CD14-positive monocyte (primary cell): ENCODE data around the gene RMDN3. TPM values are rescaled to one million over a fixed set of nuclear protein-coding genes. Genes with fewer than 3 reads are reported as not detected.

Source experiments
- DNase-seq, 3 donors: peaks; one replicate each; pipeline ENCODE4 v3.0.0-alpha.2; 2011 to 2022
- H2AFZ ChIP-seq: 2 replicates; pipeline ENCODE4 v1.6.0; 2012; ENCODE audit warnings: mild to moderate bottlenecking, low read depth, low read length, inconsistent platforms; ENCODE audit not compliant: insufficient read depth, poor library complexity, severe bottlenecking
- H3K27ac ChIP-seq, 2 donors: 1 replicate in 1 of 2; 2 replicates in 1 of 2; pipeline ENCODE4 v1.5.1; 2012 to 2013; ENCODE audit warnings: low read length in 2 of 2, control low read depth in 1 of 2, inconsistent platforms in 1 of 2, low read depth in 1 of 2, mild to moderate bottlenecking in 1 of 2
- H3K27me3 ChIP-seq, 2 donors: one replicate each; pipeline versions ENCODE4 v1.6.0 to v1.6.1; 2011 to 2013; ENCODE audit warnings: low read length in 2 of 2; ENCODE audit not compliant: control insufficient read depth in 2 of 2, insufficient read depth in 2 of 2
- H3K36me3 ChIP-seq, 2 donors: replicated peaks in 1 of 2; 1 replicate in 1 of 2; 2 replicates in 1 of 2; pipeline versions ENCODE4 v1.5.1 to v1.6.1; 2012 to 2013; ENCODE audit warnings: low read length in 2 of 2, control low read depth in 1 of 2, inconsistent platforms in 1 of 2, mild to moderate bottlenecking in 1 of 2; ENCODE audit not compliant: insufficient read depth in 2 of 2, control insufficient read depth in 1 of 2
- H3K4me1 ChIP-seq, 2 donors: 1 replicate in 1 of 2; 2 replicates in 1 of 2; pipeline versions ENCODE4 v1.5.1 to v1.6.1; 2012 to 2013; ENCODE audit warnings: low read length in 2 of 2, control low read depth in 1 of 2, inconsistent platforms in 1 of 2, mild to moderate bottlenecking in 1 of 2, moderate library complexity in 1 of 2; ENCODE audit not compliant: insufficient read depth in 2 of 2, control insufficient read depth in 1 of 2
- H3K4me2 ChIP-seq: replicated peaks from 2 replicates; pipeline ENCODE3; 2012; ENCODE audit warnings: low read length, moderate library complexity, mild to moderate bottlenecking; ENCODE audit not compliant: poor library complexity, severe bottlenecking; ENCODE audit errors: extremely low read depth
- H3K4me3 ChIP-seq, 3 experiments: fragments of 200-600 bp in 1 of 3; sonication (generic) in 1 of 3; replicated peaks in 1 of 3; 1 replicate in 2 of 3; 2 replicates in 1 of 3; pipeline ENCODE4 v1.5.1; 2011 to 2013; ENCODE audit warnings: low read length in 3 of 3, mild to moderate bottlenecking in 3 of 3, control low read depth in 2 of 3, low read depth in 2 of 3, inconsistent platforms in 1 of 3, moderate library complexity in 1 of 3
- H3K79me2 ChIP-seq: 2 replicates; pipeline ENCODE4 v1.6.0; 2012; ENCODE audit warnings: mild to moderate bottlenecking, control low read depth, inconsistent platforms, low read length, moderate library complexity; ENCODE audit not compliant: insufficient read depth
- H3K9ac ChIP-seq: 2 replicates; pipeline ENCODE4 v1.6.0; 2017; ENCODE audit warnings: low read length, mild to moderate bottlenecking; ENCODE audit not compliant: insufficient read depth, poor library complexity, severe bottlenecking
- H3K9me3 ChIP-seq, 2 donors: replicated peaks in 1 of 2; 1 replicate in 1 of 2; 2 replicates in 1 of 2; pipeline versions ENCODE4 v1.5.1 to v1.6.1; 2012 to 2013; ENCODE audit warnings: low read length in 2 of 2, control low read depth in 1 of 2; ENCODE audit not compliant: control insufficient read depth in 1 of 2, insufficient read depth in 1 of 2
- H4K20me1 ChIP-seq: 2 replicates; pipeline ENCODE4 v1.6.0; 2012; ENCODE audit warnings: mild to moderate bottlenecking, low read length, control low read depth, moderate library complexity; ENCODE audit not compliant: insufficient read depth
- H3K27ac Mint-ChIP-seq, 7 donors: one replicate each; pipeline ENCODE4 v1.8.0; 2020; ENCODE audit warnings: mild to moderate bottlenecking in 7 of 7, mixed read lengths in 7 of 7, moderate library complexity in 6 of 7, inconsistent platforms in 2 of 7
- H3K27me3 Mint-ChIP-seq, 3 donors: one replicate each; pipeline ENCODE4 v1.8.0; 2021 to 2022; ENCODE audit warnings: low read depth in 3 of 3, mild to moderate bottlenecking in 3 of 3, mixed read lengths in 3 of 3, moderate library complexity in 3 of 3, inconsistent platforms in 1 of 3
- H3K36me3 Mint-ChIP-seq, 2 donors: one replicate each; pipeline ENCODE4 v1.8.0; 2020; ENCODE audit warnings: mixed read lengths in 2 of 2, inconsistent platforms in 1 of 2, mild to moderate bottlenecking in 1 of 2
- H3K4me1 Mint-ChIP-seq: one replicate; pipeline ENCODE4 v1.8.0; 2020; ENCODE audit warnings: mild to moderate bottlenecking, mixed read lengths
- H3K4me3 Mint-ChIP-seq, 2 donors: one replicate each; pipeline ENCODE4 v1.8.0; 2020; ENCODE audit warnings: mild to moderate bottlenecking in 2 of 2, mixed read lengths in 2 of 2, moderate library complexity in 1 of 2
- H3K9me3 Mint-ChIP-seq, 7 donors: one replicate each; pipeline ENCODE4 v1.8.0; 2020 to 2022; ENCODE audit warnings: mixed read lengths in 7 of 7, mild to moderate bottlenecking in 6 of 7, moderate library complexity in 6 of 7, inconsistent platforms in 2 of 7
- CTCF ChIP-seq: fragments of 200-600 bp; IDR thresholded peaks from one replicate; pipeline ENCODE4 v1.8.0; 2022; ENCODE audit warnings: antibody characterized with exemption, mild to moderate bottlenecking
- WGBS: methylation state at CpG from one replicate; pipeline ENCODE4 v1.1.5; 2013; ENCODE audit warnings: missing lambda C conversion rate; ENCODE audit not compliant: insufficient coverage; 5-methylcytosine and 5-hydroxymethylcytosine counted together
- intact Hi-C, 2 donors: fragments of 100-400 bp; cut with micrococcal nuclease; formaldehyde crosslinking; loops; one replicate each; pipeline versions ENCODE4 v1.15.0 to v1.15.1; 2023
- polyA plus RNA-seq, 3 donors: library from polyadenylated mRNA; depleted of rRNA in 1 of 3; unstranded in 2 of 3; stranded (reverse) in 1 of 3; fragments of 300-500 nt in 2 of 3; fragments of >200 nt in 1 of 3; fragmentation: Illumina TruSeq in 2 of 3; gene quantifications; 1 replicate in 2 of 3; 2 replicates in 1 of 3; pipeline ENCODE4 v1.2.3, GENCODE V29; 2012 to 2021

The RMDN3 gene
- polyA plus RNA-seq, 3 donors, result 9.8 to 13.5 (median 13.2) TPM

- H3K9ac ChIP-seq, result peak within 1 kb of the TSS; percentile 72
- peak within 1 kb of the TSS; percentile 99 to 100 for H3K4me3 Mint-ChIP-seq
- under 1% methylated on average over 73 of the region's 81 CpGs for WGBS
- no peaks in the 10 kb centered on the region for H3K9me3 Mint-ChIP-seq
- peak within 1 kb of the TSS; percentile 100 for H3K4me2 ChIP-seq
- H3K4me3 ChIP-seq, result peak within 1 kb of the TSS; percentile 58 to 100 (median 95)
- no peaks in the 10 kb centered on the region for H3K9me3 ChIP-seq
- H3K27ac Mint-ChIP-seq, result peak within 1 kb of the TSS; percentile 88 to 97 (median 96)
- H3K36me3 ChIP-seq, result peaks cover 0 to 16% of the 10 kb centered on the region in 2 donors
- H3K27me3 Mint-ChIP-seq, result no peaks in the 10 kb centered on the region
- peak within 1 kb of the TSS; percentile 96 for H2AFZ ChIP-seq
- peaks cover 16 to 21% of the 10 kb centered on the region in 2 donors for H3K4me1 ChIP-seq
- intact Hi-C loops, result loop anchor here (1.0 to 10.0 kb wide), 8 partner anchors 62 to 200 kb away; partner anchors contain the start of genes DNAJC17 (in 2 of the 2), ZFYVE19 (in 2 of the 2), C15orf62 (in 1 of the 2) and CCDC32 (in 1 of the 2)
- no peaks in the 10 kb centered on the region for H3K27me3 ChIP-seq
- DNase-seq, result peak; percentile 95 to 96 (median 95)
- no peaks in the 10 kb centered on the region for H4K20me1 ChIP-seq
- H3K27ac ChIP-seq, result peak within 1 kb of the TSS; percentile 84 to 86
- peaks cover 13 to 19% of the 10 kb centered on the region in 2 donors for H3K36me3 Mint-ChIP-seq
- H3K79me2 ChIP-seq, result peaks cover 45% of the 10 kb centered on the region
- peaks cover 30% of the 10 kb centered on the region for H3K4me1 Mint-ChIP-seq
- TF ChIP-seq CTCF, result no peak
Measured at GRCh38 chr15:40694688-40695468, 60.2 kb downstream of the RMDN3 start, which contains the start of gene RAD51. Gene RAD51 (plus strand): TSS chr15:40695174. CDS start chr15:40698759, 3,585 bp downstream.

- no peaks in the 10 kb centered on the region for H3K9me3 ChIP-seq
- H3K79me2 ChIP-seq, result peaks cover 45% of the 10 kb centered on the region
- no peaks in the 10 kb centered on the region for H3K27me3 Mint-ChIP-seq
- H3K9me3 Mint-ChIP-seq, result no peaks in the 10 kb centered on the region
- 25% methylated on average over 31 of the region's 31 CpGs for WGBS
- H3K4me3 Mint-ChIP-seq, result peak overlapping the region; percentile 99 to 100
- peak overlapping the region; percentile 88 to 97 (median 96) for H3K27ac Mint-ChIP-seq
- H2AFZ ChIP-seq, result peak overlapping the region; percentile 96
- H3K4me2 ChIP-seq, result peak overlapping the region; percentile 100
- H3K36me3 ChIP-seq, result peaks cover 0 to 10% of the 10 kb centered on the region in 2 donors
- intact Hi-C loops, result loop anchor here (1.0 to 10.0 kb wide), 6 partner anchors 71 to 201 kb away; partner anchors contain the start of genes C15orf62 (in 1 of the 2), CCDC32 (in 1 of the 2), DNAJC17 (in 1 of the 2) and GCHFR (in 1 of the 2)
- DNase-seq, result no peak
- H4K20me1 ChIP-seq, result no peaks in the 10 kb centered on the region
- peak overlapping the region; percentile 58 to 100 (median 95) for H3K4me3 ChIP-seq
- no peak for TF ChIP-seq CTCF
- H3K36me3 Mint-ChIP-seq, result peaks cover 13 to 20% of the 10 kb centered on the region in 2 donors
- H3K27me3 ChIP-seq, result no peaks in the 10 kb centered on the region
- peak overlapping the region; percentile 84 to 86 for H3K27ac ChIP-seq
- H3K9ac ChIP-seq, result peak overlapping the region; percentile 72
- H3K4me1 Mint-ChIP-seq, result peaks cover 30% of the 10 kb centered on the region
- peaks cover 16 to 21% of the 10 kb centered on the region in 2 donors for H3K4me1 ChIP-seq
Measured at GRCh38 chr15:40693904-40694687, 61.0 kb downstream of the RMDN3 start.
